NCI-H1092 treated with DMSO at 0.1 percent for 48 hours (cell line): ENCODE results near the gene CLTA.
A peak's percentile ranks its signal among the peaks of the same experiment; 100 is the strongest.
"Not testable (repeated sequence)": the region's sequence is repeated elsewhere in the genome, so short reads cannot be mapped to it uniquely, and the experiment has no call there.

Source experiments
- DNase-seq: peaks from one replicate; lab custom pipeline; 2025; lab: John Stamatoyannopoulos, UW

CLTA gene

GRCh38 chr9:36158917-36159316 lies 31.8 kb upstream of the CLTA start:
- DNase-seq, result no peak

GRCh38 chr9:36159509-36159908 lies 31.2 kb upstream of the CLTA start:
- DNase-seq, result not testable (repeated sequence)

GRCh38 chr9:36160126-36160525 lies 30.6 kb upstream of the CLTA start:
- not testable (repeated sequence) for DNase-seq

GRCh38 chr9:36161187-36161586 lies 29.5 kb upstream of the CLTA start:
- DNase-seq, result no peak

- no peak for DNase-seq
Measured at GRCh38 chr9:36162211-36162738, 28.4 kb upstream of the CLTA start.

GRCh38 chr9:36163049-36163785 lies 27.5 kb upstream of the CLTA start:
- no peak for DNase-seq

GRCh38 chr9:36163786-36164170 lies 26.9 kb upstream of the CLTA start:
- no peak for DNase-seq

GRCh38 chr9:36164372-36164771 lies 26.3 kb upstream of the CLTA start:
- no peak for DNase-seq

- DNase-seq, result no peak
Measured at GRCh38 chr9:36164989-36165388, 25.7 kb upstream of the CLTA start.

- no peak for DNase-seq
Measured at GRCh38 chr9:36165826-36166167, 24.9 kb upstream of the CLTA start.

- DNase-seq, result peak; percentile 75
Measured at GRCh38 chr9:36166168-36166927, 24.4 kb upstream of the CLTA start.

GRCh38 chr9:36169166-36169565 lies 21.6 kb upstream of the CLTA start, which contains the start of gene CCIN:
TSS of gene CCIN (plus strand) at chr9:36169388. CDS start at chr9:36169503, 115 bp downstream.
- DNase-seq, result no peak

- no peak for DNase-seq
Measured at GRCh38 chr9:36169708-36170107, 21.0 kb upstream of the CLTA start.

GRCh38 chr9:36170531-36170930 lies 20.2 kb upstream of the CLTA start:
- DNase-seq, result no peak

GRCh38 chr9:36173861-36174260 lies 16.9 kb upstream of the CLTA start:
- DNase-seq, result no peak

GRCh38 chr9:36174271-36174670 lies 16.4 kb upstream of the CLTA start:
- DNase-seq, result no peak

- no peak for DNase-seq
Measured at GRCh38 chr9:36174731-36175130, 16.0 kb upstream of the CLTA start.

GRCh38 chr9:36175209-36175608 lies 15.5 kb upstream of the CLTA start:
- not testable (repeated sequence) for DNase-seq

GRCh38 chr9:36176496-36176895 lies 14.2 kb upstream of the CLTA start:
- DNase-seq, result not testable (repeated sequence)

GRCh38 chr9:36177571-36177970 lies 13.2 kb upstream of the CLTA start:
- no peak for DNase-seq

GRCh38 chr9:36180243-36180642 lies 10.5 kb upstream of the CLTA start:
- not testable (repeated sequence) for DNase-seq

- DNase-seq, result no peak
Measured at GRCh38 chr9:36187414-36187813, 3.3 kb upstream of the CLTA start.

GRCh38 chr9:36188212-36188611 lies 2.5 kb upstream of the CLTA start:
- DNase-seq, result no peak
